MM.1S (cell line): ENCODE results near the gene SLC38A10.

Source experiments
- DNase-seq: peaks from one replicate; pipeline ENCODE4 v3.0.0-alpha.2; 2015
- H2AFZ ChIP-seq: fragments of 300-600 bp; sonication (generic); 2 replicates; pipeline ENCODE4 v1.6.0; 2016; ENCODE audit warnings: antibody characterized with exemption, low read length
- H3F3A ChIP-seq: fragments of 300-600 bp; sonication (generic); 2 replicates; pipeline ENCODE4 v1.6.1; 2016; ENCODE audit warnings: mild to moderate bottlenecking, antibody characterized with exemption, low read length, moderate library complexity, mixed read lengths; ENCODE audit not compliant: insufficient read depth
- H3K27ac ChIP-seq: fragments of 300-600 bp; sonication (generic); 2 replicates; pipeline ENCODE4 v1.5.1; 2016; ENCODE audit warnings: mild to moderate bottlenecking, low read length
- H3K27me3 ChIP-seq: fragments of 300-600 bp; sonication (generic); replicated peaks from 2 replicates; pipeline ENCODE4 v1.6.0; 2016; ENCODE audit warnings: low read length; ENCODE audit not compliant: insufficient read depth
- H3K36me3 ChIP-seq: fragments of 300-600 bp; sonication (generic); replicated peaks from 2 replicates; pipeline ENCODE4 v1.6.1; 2016; ENCODE audit warnings: mild to moderate bottlenecking, low read length, mixed read lengths; ENCODE audit not compliant: insufficient read depth
- H3K4me1 ChIP-seq: fragments of 300-600 bp; sonication (generic); 2 replicates; pipeline ENCODE4 v1.6.1; 2016; ENCODE audit warnings: low read length, mixed read lengths
- H3K4me2 ChIP-seq: fragments of 300-600 bp; sonication (generic); 2 replicates; pipeline ENCODE4 v1.6.0; 2016; ENCODE audit warnings: low read depth, low read length
- H3K4me3 ChIP-seq: fragments of 300-600 bp; sonication (generic); 2 replicates; pipeline ENCODE4 v1.5.1; 2016; ENCODE audit warnings: low read length, mixed read lengths
- H3K79me2 ChIP-seq: fragments of 300-600 bp; sonication (generic); 2 replicates; pipeline ENCODE4 v1.6.1; 2016; ENCODE audit warnings: mixed run types, low read length, mixed read lengths
- H3K9ac ChIP-seq: fragments of 300-600 bp; sonication (generic); 2 replicates; pipeline ENCODE4 v1.6.1; 2016; ENCODE audit warnings: low read length, mixed read lengths
- H3K9me2 ChIP-seq: fragments of 300-600 bp; sonication (generic); replicated peaks from 2 replicates; pipeline ENCODE4 v1.6.1; 2016; ENCODE audit warnings: mild to moderate bottlenecking, low read length, mixed read lengths; ENCODE audit not compliant: insufficient read depth
- H3K9me3 ChIP-seq: fragments of 300-600 bp; sonication (generic); replicated peaks from 2 replicates; pipeline ENCODE4 v1.6.1; 2016; ENCODE audit warnings: mild to moderate bottlenecking, low read length, mixed read lengths; ENCODE audit not compliant: insufficient read depth
- H4K20me1 ChIP-seq: fragments of 300-600 bp; sonication (generic); 2 replicates; pipeline ENCODE4 v1.6.1; 2016; ENCODE audit warnings: mild to moderate bottlenecking, low read length, moderate library complexity, mixed read lengths; ENCODE audit not compliant: insufficient read depth
- EZH2 ChIP-seq: fragments of 300-600 bp; sonication (generic); optimal IDR thresholded peaks from 2 replicates; pipeline ENCODE3; 2017; ENCODE audit warnings: low read depth, mild to moderate bottlenecking, antibody characterized with exemption, low read length, mixed read lengths
- EZH2phosphoT487 ChIP-seq: fragments of 300-600 bp; sonication (generic); IDR thresholded peaks from 2 replicates; pipeline ENCODE4 v1.6.1; 2018; ENCODE audit warnings: antibody characterized with exemption, low read length
- TF ChIP-seq, protein P1 (sequence below): fragments of 300-600 bp; sonication (generic); IDR thresholded peaks from 2 replicates; pipeline ENCODE4 v1.5.1; 2016; ENCODE audit warnings: antibody characterized with exemption, low read length, mixed read lengths

Gene SLC38A10

GRCh38 chr17:81236784-81237183, 58.3 kb downstream of the SLC38A10 start:
- H3K79me2 ChIP-seq, result peaks cover 64% of the 10 kb centered on the region
- no peak for TF ChIP-seq EZH2phosphoT487
- TF ChIP-seq, protein P1, sequence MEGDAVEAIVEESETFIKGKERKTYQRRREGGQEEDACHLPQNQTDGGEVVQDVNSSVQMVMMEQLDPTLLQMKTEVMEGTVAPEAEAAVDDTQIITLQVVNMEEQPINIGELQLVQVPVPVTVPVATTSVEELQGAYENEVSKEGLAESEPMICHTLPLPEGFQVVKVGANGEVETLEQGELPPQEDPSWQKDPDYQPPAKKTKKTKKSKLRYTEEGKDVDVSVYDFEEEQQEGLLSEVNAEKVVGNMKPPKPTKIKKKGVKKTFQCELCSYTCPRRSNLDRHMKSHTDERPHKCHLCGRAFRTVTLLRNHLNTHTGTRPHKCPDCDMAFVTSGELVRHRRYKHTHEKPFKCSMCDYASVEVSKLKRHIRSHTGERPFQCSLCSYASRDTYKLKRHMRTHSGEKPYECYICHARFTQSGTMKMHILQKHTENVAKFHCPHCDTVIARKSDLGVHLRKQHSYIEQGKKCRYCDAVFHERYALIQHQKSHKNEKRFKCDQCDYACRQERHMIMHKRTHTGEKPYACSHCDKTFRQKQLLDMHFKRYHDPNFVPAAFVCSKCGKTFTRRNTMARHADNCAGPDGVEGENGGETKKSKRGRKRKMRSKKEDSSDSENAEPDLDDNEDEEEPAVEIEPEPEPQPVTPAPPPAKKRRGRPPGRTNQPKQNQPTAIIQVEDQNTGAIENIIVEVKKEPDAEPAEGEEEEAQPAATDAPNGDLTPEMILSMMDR, result no peak
- no peak for TF ChIP-seq EZH2
- no peak for DNase-seq
- no peaks in the 10 kb centered on the region for H4K20me1 ChIP-seq
- H3K9me3 ChIP-seq, result no peaks in the 10 kb centered on the region
- H3K27ac ChIP-seq, result no peak overlapping the region
- no peaks in the 10 kb centered on the region for H3K36me3 ChIP-seq
- no peak overlapping the region for H3K4me2 ChIP-seq
- H3K4me1 ChIP-seq, result peaks cover 6% of the 10 kb centered on the region
- no peak overlapping the region for H2AFZ ChIP-seq
- H3F3A ChIP-seq, result peaks cover 5% of the 10 kb centered on the region; the same call in 1 of the 2 replicates
- H3K27me3 ChIP-seq, result no peaks in the 10 kb centered on the region
- no peak overlapping the region for H3K4me3 ChIP-seq
- H3K9me2 ChIP-seq, result no peaks in the 10 kb centered on the region
- H3K9ac ChIP-seq, result no peak overlapping the region

GRCh38 chr17:81235822-81236740, 59.0 kb downstream of the SLC38A10 start:
- Histone ChIP-seq H3F3A (peaks cover 5% of the 10 kb centered on the region; the same call in 1 of the 2 replicates), H3K9ac (no peak overlapping the region), H3K27ac (no peak overlapping the region), H3K4me3 (no peak overlapping the region), H3K4me2 (no peak overlapping the region), H3K4me1 (peaks cover 6% of the 10 kb centered on the region), H3K27me3 (no peaks in the 10 kb centered on the region), H3K9me2 (no peaks in the 10 kb centered on the region), H4K20me1 (no peaks in the 10 kb centered on the region), H3K9me3 (no peaks in the 10 kb centered on the region), H3K36me3 (no peaks in the 10 kb centered on the region), H3K79me2 (peaks cover 57% of the 10 kb centered on the region), H2AFZ (no peak overlapping the region)
- no peak for DNase-seq
- TF ChIP-seq EZH2 (no peak), EZH2phosphoT487 (no peak)
- TF ChIP-seq, protein P1, result no peak

DNA sequence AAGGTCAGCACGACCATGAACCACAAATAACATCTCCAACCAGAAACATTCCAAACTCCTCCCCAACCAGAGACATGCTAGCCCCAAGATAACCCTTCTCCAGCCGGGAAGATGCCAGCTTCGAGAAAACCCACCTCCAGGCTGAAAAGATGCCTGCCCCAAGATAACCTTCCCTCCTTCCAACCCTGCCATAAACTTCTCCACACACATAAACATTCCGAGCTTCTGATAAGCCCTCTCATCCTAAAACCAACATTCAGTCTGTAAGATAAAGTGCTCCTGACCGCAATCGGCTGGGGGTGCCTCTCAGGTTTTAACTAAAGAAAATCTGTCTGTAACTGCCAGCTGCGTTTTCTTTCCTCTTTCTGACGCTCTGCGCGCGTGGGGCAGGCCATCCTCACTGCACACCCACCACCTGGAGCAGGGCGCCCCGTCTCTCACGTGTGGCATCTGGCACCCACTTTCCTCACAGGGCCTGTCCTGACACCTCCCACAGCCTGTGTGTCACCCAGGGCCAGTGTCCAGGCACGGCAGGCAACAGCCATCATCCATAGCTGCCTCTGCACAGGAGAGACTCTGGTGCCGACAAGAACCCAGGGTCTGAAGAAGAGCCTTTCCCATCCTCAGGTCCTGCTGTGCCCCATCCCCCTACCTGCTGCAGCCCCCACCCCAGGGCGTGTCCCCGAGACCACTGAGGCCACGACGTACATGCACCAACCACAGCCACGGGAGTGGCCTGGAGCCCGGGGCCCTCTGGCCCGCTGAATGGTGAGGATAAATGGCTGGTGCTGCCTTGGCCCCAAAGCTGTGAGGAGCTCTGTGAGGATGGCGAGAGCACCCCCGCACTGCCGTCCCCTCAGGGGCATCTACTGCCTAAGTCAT, 59.9 kb downstream of the SLC38A10 start:
- no peaks in the 10 kb centered on the region for H3K36me3 ChIP-seq
- H3K27ac ChIP-seq, result no peak overlapping the region
- DNase-seq, result no peak
- no peak overlapping the region for H3K9ac ChIP-seq
- H4K20me1 ChIP-seq, result no peaks in the 10 kb centered on the region
- H3K9me2 ChIP-seq, result no peaks in the 10 kb centered on the region
- H3K9me3 ChIP-seq, result no peaks in the 10 kb centered on the region
- peaks cover 6% of the 10 kb centered on the region for H3K4me1 ChIP-seq
- no peak overlapping the region for H3K4me2 ChIP-seq
- no peak overlapping the region for H2AFZ ChIP-seq
- peaks cover 5% of the 10 kb centered on the region; the same call in 1 of the 2 replicates for H3F3A ChIP-seq
- TF ChIP-seq, protein P1, result no peak
- H3K4me3 ChIP-seq, result no peak overlapping the region
- H3K79me2 ChIP-seq, result peaks cover 48% of the 10 kb centered on the region
- H3K27me3 ChIP-seq, result no peaks in the 10 kb centered on the region
